ENCODE results near the gene LMX1A. TPM values are rescaled to one million over a fixed set of nuclear protein-coding genes. Genes with fewer than 3 reads are reported as not detected.

The LMX1A gene
- total RNA-seq, 1 donor from 2014 or later: 8.7 TPM

DNA sequence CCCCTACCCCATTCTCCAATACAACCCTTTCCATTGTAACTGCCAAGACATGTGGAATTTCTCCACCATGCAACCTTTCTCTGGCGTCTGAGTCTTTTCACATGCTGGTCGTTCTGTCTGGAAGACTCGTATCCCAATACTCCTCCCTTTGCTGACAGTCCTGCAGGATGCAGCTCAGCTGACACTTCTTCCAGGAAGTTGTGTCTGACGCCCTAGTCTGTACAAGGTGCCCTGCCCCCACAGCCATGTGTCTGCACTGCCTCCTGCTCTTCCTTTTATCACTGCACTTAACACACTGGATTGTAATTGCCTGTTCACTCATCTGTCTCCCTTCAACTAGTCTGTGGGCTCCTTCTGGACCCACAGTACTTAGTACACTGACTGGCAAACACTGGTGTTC is 188.0 kb downstream of the LMX1A start:
- Histone ChIP-seq H3K36me3 (no peaks in the 10 kb centered on the region), H2AFZ (replicated peaks) (no peak overlapping the region), H3K79me2 (ENCODE audit: low read depth) (no peaks in the 10 kb centered on the region), H4K20me1 (ENCODE audit: low read depth) (no peaks in the 10 kb centered on the region), H3F3A (ENCODE audit: low read depth) (no peaks in the 10 kb centered on the region), H3K4me3 (no peak overlapping the region), H3K4me2 (no peak overlapping the region), H3K4me1 (peaks cover 6% of the 10 kb centered on the region), H3K27ac (no peak overlapping the region), H3K9ac (no peak overlapping the region), H3K9me3 (ENCODE audit: low read depth) (no peaks in the 10 kb centered on the region), H3K27me3 (no peaks in the 10 kb centered on the region)
- Mint-ChIP-seq H3K4me3 (no peak overlapping the region), H3K27ac (no peak overlapping the region), H3K4me1 (peaks cover 7% of the 10 kb centered on the region), H3K27me3 (ENCODE audit: insufficient read depth, low read depth) (peaks cover 8% of the 10 kb centered on the region), H3K36me3 (no peaks in the 10 kb centered on the region), H3K9me3 (no peaks in the 10 kb centered on the region)
- no peak for TF ChIP-seq EZH2phosphoT487 (IDR thresholded peaks at IDR 0.05)
- TF ChIP-seq, protein P1, sequence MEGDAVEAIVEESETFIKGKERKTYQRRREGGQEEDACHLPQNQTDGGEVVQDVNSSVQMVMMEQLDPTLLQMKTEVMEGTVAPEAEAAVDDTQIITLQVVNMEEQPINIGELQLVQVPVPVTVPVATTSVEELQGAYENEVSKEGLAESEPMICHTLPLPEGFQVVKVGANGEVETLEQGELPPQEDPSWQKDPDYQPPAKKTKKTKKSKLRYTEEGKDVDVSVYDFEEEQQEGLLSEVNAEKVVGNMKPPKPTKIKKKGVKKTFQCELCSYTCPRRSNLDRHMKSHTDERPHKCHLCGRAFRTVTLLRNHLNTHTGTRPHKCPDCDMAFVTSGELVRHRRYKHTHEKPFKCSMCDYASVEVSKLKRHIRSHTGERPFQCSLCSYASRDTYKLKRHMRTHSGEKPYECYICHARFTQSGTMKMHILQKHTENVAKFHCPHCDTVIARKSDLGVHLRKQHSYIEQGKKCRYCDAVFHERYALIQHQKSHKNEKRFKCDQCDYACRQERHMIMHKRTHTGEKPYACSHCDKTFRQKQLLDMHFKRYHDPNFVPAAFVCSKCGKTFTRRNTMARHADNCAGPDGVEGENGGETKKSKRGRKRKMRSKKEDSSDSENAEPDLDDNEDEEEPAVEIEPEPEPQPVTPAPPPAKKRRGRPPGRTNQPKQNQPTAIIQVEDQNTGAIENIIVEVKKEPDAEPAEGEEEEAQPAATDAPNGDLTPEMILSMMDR (IDR thresholded peaks at IDR 0.05): no peak
- no peak for TF ChIP-seq EZH2 (IDR thresholded peaks at IDR 0.05)
- no peak for DNase-seq (ENCODE audit: low spot score)

DNA sequence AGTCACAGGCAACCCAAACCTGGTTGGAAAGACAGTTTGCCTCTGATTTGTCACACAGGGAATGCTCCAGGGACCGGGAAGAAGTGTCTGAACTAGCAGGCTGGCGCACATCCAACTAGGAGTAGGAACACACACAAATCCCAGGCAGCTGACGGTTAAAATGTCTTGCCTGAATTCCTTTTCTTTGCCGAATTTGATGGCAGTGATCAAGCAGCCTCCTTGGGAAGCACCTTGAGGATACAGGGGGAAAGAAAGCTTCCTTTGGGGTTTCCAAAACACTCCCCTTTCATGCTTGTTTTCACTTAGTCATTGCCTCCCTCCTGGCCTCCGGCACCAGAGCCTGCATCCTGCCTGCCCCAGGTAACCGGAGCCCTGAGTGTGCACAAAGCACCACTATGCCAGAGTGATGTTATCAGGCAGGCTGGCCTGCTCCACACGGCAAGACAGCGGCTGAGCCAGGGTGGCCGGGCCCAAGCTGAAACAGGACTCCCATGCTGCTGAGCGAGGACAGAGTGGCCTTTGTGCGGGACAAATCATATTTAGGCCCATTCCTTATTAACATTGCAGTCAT is 193.8 kb downstream of the LMX1A start:
- peak overlapping the region; percentile 45 for H2AFZ ChIP-seq (replicated peaks)
- peaks cover 11% of the 10 kb centered on the region for H3K4me1 Mint-ChIP-seq
- no peak overlapping the region for H3K4me3 ChIP-seq
- H3K4me1 ChIP-seq: peaks cover 6% of the 10 kb centered on the region
- no peaks in the 10 kb centered on the region for H3K9me3 ChIP-seq (ENCODE audit: low read depth)
- H3K9ac ChIP-seq: no peak overlapping the region
- no peaks in the 10 kb centered on the region for H4K20me1 ChIP-seq (ENCODE audit: low read depth)
- TF ChIP-seq EZH2phosphoT487 (IDR thresholded peaks at IDR 0.05) (no peak), EZH2 (IDR thresholded peaks at IDR 0.05) (no peak)
- TF ChIP-seq, protein P1 (IDR thresholded peaks at IDR 0.05): no peak
- no peaks in the 10 kb centered on the region for H3K36me3 ChIP-seq
- no peaks in the 10 kb centered on the region for H3K36me3 Mint-ChIP-seq
- peak; percentile 15 for DNase-seq (ENCODE audit: low spot score)
- H3K9me3 Mint-ChIP-seq: no peaks in the 10 kb centered on the region
- no peak overlapping the region for H3K4me3 Mint-ChIP-seq
- H3K27ac ChIP-seq: no peak overlapping the region
- H3K27me3 Mint-ChIP-seq (ENCODE audit: insufficient read depth, low read depth): peaks cover 3% of the 10 kb centered on the region
- H3K4me2 ChIP-seq: no peak overlapping the region
- H3K27ac Mint-ChIP-seq: no peak overlapping the region
- H3F3A ChIP-seq (ENCODE audit: low read depth): no peaks in the 10 kb centered on the region
- H3K79me2 ChIP-seq (ENCODE audit: low read depth): no peaks in the 10 kb centered on the region
- H3K27me3 ChIP-seq: peaks cover 4% of the 10 kb centered on the region

DNA sequence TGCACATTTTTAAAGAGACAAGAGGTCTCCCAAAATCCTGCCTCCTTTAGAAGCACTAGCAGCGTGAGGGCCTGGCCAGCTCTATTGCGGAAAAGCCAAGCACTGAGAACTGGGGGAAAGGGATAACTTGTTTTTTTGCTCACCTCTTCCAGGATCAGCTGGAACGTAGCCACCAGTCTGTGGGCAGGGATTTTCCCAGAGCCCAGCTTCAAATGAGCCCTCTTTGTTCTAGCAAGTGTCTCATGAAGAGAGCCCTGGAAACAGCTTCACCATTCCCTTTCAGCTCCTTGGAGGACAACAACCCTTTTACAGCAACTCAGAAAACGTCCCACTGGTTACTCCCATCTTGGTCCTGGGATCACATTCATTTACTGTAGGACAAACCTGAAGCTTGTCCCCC is 195.4 kb downstream of the LMX1A start:
- H3K36me3 ChIP-seq: no peaks in the 10 kb centered on the region
- H3K79me2 ChIP-seq (ENCODE audit: low read depth): no peaks in the 10 kb centered on the region
- H2AFZ ChIP-seq (replicated peaks): no peak overlapping the region
- DNase-seq (ENCODE audit: low spot score): no peak
- peaks cover 10% of the 10 kb centered on the region for H3K27me3 ChIP-seq
- no peak overlapping the region for H3K4me3 Mint-ChIP-seq
- TF ChIP-seq EZH2phosphoT487 (IDR thresholded peaks at IDR 0.05): no peak
- TF ChIP-seq, protein P1 (IDR thresholded peaks at IDR 0.05): no peak
- TF ChIP-seq EZH2 (IDR thresholded peaks at IDR 0.05): no peak
- H3K27me3 Mint-ChIP-seq (ENCODE audit: insufficient read depth, low read depth): peaks cover 3% of the 10 kb centered on the region
- H3F3A ChIP-seq (ENCODE audit: low read depth): no peaks in the 10 kb centered on the region
- no peak overlapping the region for H3K27ac ChIP-seq
- H3K36me3 Mint-ChIP-seq: no peaks in the 10 kb centered on the region
- H3K4me2 ChIP-seq: no peak overlapping the region
- H3K9ac ChIP-seq: no peak overlapping the region
- H3K4me3 ChIP-seq: no peak overlapping the region
- no peaks in the 10 kb centered on the region for H3K9me3 ChIP-seq (ENCODE audit: low read depth)
- no peak overlapping the region for H3K27ac Mint-ChIP-seq
- no peaks in the 10 kb centered on the region for H4K20me1 ChIP-seq (ENCODE audit: low read depth)
- H3K9me3 Mint-ChIP-seq: no peaks in the 10 kb centered on the region
- peaks cover 11% of the 10 kb centered on the region for H3K4me1 Mint-ChIP-seq
- H3K4me1 ChIP-seq: peaks cover 6% of the 10 kb centered on the region
